Upper lobe of left lung (tissue), 6 donors: ENCODE results near the gene MICALL1. TPM values are rescaled to one million over a fixed set of nuclear protein-coding genes. Genes with fewer than 3 reads are reported as not detected.

ENCODE experiments used
- ATAC-seq, 2 donors: fragments of 200-7000 bp; cut with Tn5 transposase; one replicate each; pipeline ENCODE4 v1.9.1; 2022; ENCODE audit warnings: mild to moderate bottlenecking in 2 of 2, moderate library complexity in 2 of 2; ENCODE audit not compliant: low FRiP score in 2 of 2
- DNase-seq, 2 donors: peaks; one replicate each; pipeline ENCODE4 v3.0.0-alpha.2; 2019 to 2020
- H3K27ac ChIP-seq, 4 donors: fragments of 200-600 bp; sonication (generic); one replicate each; pipeline ENCODE4 v1.5.1; 2016 to 2019
- H3K27me3 ChIP-seq, 4 donors: fragments of 200-600 bp; sonication (generic); one replicate each; pipeline ENCODE4 v1.5.1; 2017 to 2019
- H3K36me3 ChIP-seq, 4 donors: fragments of 200-600 bp; sonication (generic); one replicate each; pipeline ENCODE4 v1.5.1; 2016 to 2019
- H3K4me1 ChIP-seq, 4 donors: fragments of 200-600 bp; sonication (generic); one replicate each; pipeline ENCODE4 v1.5.1; 2018 to 2019
- H3K4me3 ChIP-seq, 4 donors: fragments of 200-600 bp; sonication (generic); one replicate each; pipeline ENCODE4 v1.5.1; 2017 to 2019; ENCODE audit warnings: mild to moderate bottlenecking in 2 of 4, moderate library complexity in 1 of 4
- H3K9me3 ChIP-seq, 4 donors: fragments of 200-600 bp; sonication (generic); one replicate each; pipeline ENCODE4 v1.5.1; 2018 to 2019
- CTCF ChIP-seq, 6 experiments: fragments of 450-650 bp in 4 of 6; fragments of 200-600 bp in 2 of 6; sonication (generic) in 2 of 6; IDR thresholded peaks; one replicate each; pipeline ENCODE4 v1.5.1; 2016 to 2019; ENCODE audit warnings: antibody characterized with exemption in 6 of 6
- EP300 ChIP-seq, 4 donors: sonication (generic); formaldehyde crosslinking; IDR thresholded peaks; one replicate each; pipeline ENCODE4 v1.5.1; 2017; ENCODE audit warnings: antibody characterized with exemption in 4 of 4, control low read depth in 2 of 4
- POLR2A ChIP-seq, 4 donors: fragments of 450-650 bp; IDR thresholded peaks; one replicate each; pipeline ENCODE4 v1.5.1; 2016 to 2017; ENCODE audit warnings: antibody characterized with exemption in 4 of 4, mild to moderate bottlenecking in 2 of 4
- POLR2AphosphoS5 ChIP-seq, 2 donors: sonication (generic); formaldehyde crosslinking; IDR thresholded peaks; one replicate each; pipeline ENCODE4 v1.5.1; 2017; ENCODE audit warnings: antibody characterized with exemption in 2 of 2
- WGBS, 2 donors: methylation state at CpG; one replicate each; pipeline ENCODE4 v1.1.5; 2017 to 2018; 5-methylcytosine and 5-hydroxymethylcytosine counted together
- total RNA-seq, 6 donors: library from RNA; depleted of rRNA in 4 of 6; stranded (reverse); fragments of >200 nt in 4 of 6; gene quantifications; one replicate each; pipeline versions ENCODE4 v1.1.0 to v1.2.1, GENCODE V29; 2016 to 2021
- donor health status: DM: no; HTN: no; CAD: no; lungs with moderate emphysema.
- donor health status: DM: no; HTN: yes; CAD: no; lungs with severe emphysema.

MICALL1 gene
- total RNA-seq, 6 donors from 2014 or later = 24.3 to 47.1 (median 37.3) TPM

GRCh38 chr22:37976547-37976946 lies 70.5 kb downstream of the MICALL1 start:
- WGBS, 2 donors = 86 to 90% methylated on average over 4 of the region's 4 CpGs
- H3K9me3 ChIP-seq = no peaks in the 10 kb centered on the region
- no peak for ATAC-seq
- no peaks in the 10 kb centered on the region for H3K27me3 ChIP-seq
- no peak overlapping the region for H3K27ac ChIP-seq
- no peaks in the 10 kb centered on the region for H3K4me1 ChIP-seq
- H3K4me3 ChIP-seq = no peak overlapping the region
- no peak for DNase-seq
- TF ChIP-seq POLR2AphosphoS5 (IDR thresholded peaks at IDR 0.05) = no peak
- TF ChIP-seq POLR2A (IDR thresholded peaks at IDR 0.05) = no peak
- no peak for TF ChIP-seq CTCF (IDR thresholded peaks at IDR 0.05)
- no peak for TF ChIP-seq EP300 (IDR thresholded peaks at IDR 0.05)
- H3K36me3 ChIP-seq = peaks cover 0 to 11% (median 3%) of the 10 kb centered on the region in 4 donors

- WGBS, 2 donors = 73 to 90% methylated on average over 7 to 8 of the region's 8 CpGs
- DNase-seq (no peak), ATAC-seq (no peak)
- Histone ChIP-seq H3K4me1 (no peaks in the 10 kb centered on the region), H3K9me3 (no peaks in the 10 kb centered on the region), H3K27me3 (no peaks in the 10 kb centered on the region), H3K27ac (no peak overlapping the region), H3K36me3 (peaks cover 0 to 3% (median 1%) of the 10 kb centered on the region in 4 donors), H3K4me3 (no peak overlapping the region)
- TF ChIP-seq EP300 (IDR thresholded peaks at IDR 0.05) = no peak
- no peak for TF ChIP-seq CTCF (IDR thresholded peaks at IDR 0.05)
- no peak for TF ChIP-seq POLR2A (IDR thresholded peaks at IDR 0.05)
- TF ChIP-seq POLR2AphosphoS5 (IDR thresholded peaks at IDR 0.05) = no peak
These were observed 73.7 kb downstream of the MICALL1 start for GRCh38 chr22:37979782-37980181.

- no peaks in the 10 kb centered on the region for H3K27me3 ChIP-seq
- TF ChIP-seq POLR2AphosphoS5 (IDR thresholded peaks at IDR 0.05) (no peak), CTCF (IDR thresholded peaks at IDR 0.05) (no peak), EP300 (IDR thresholded peaks at IDR 0.05) (no peak)
- no peaks in the 10 kb centered on the region for H3K9me3 ChIP-seq
- peaks cover 0 to 4% (median 3%) of the 10 kb centered on the region in 4 donors for H3K36me3 ChIP-seq
- no peak overlapping the region for H3K4me3 ChIP-seq
- H3K27ac ChIP-seq = no peak overlapping the region
- DNase-seq (peak in 1 of 2 donors; percentile 60), ATAC-seq (no peak)
- no peaks in the 10 kb centered on the region for H3K4me1 ChIP-seq
- 97 to 98% methylated on average over 5 to 6 of the region's 6 CpGs for WGBS, 2 donors
These were observed 75.3 kb downstream of the MICALL1 start for GRCh38 chr22:37981282-37982011.

- DNase-seq = no peak
- no peak for ATAC-seq
- H3K9me3 ChIP-seq = no peaks in the 10 kb centered on the region
- 75 to 92% methylated on average over 5 to 8 of the region's 8 CpGs for WGBS, 2 donors
- no peak overlapping the region for H3K4me3 ChIP-seq
- no peaks in the 10 kb centered on the region for H3K27me3 ChIP-seq
- no peaks in the 10 kb centered on the region for H3K4me1 ChIP-seq
- no peak for TF ChIP-seq POLR2AphosphoS5 (IDR thresholded peaks at IDR 0.05)
- no peak for TF ChIP-seq POLR2A (IDR thresholded peaks at IDR 0.05)
- TF ChIP-seq CTCF (IDR thresholded peaks at IDR 0.05) = no peak
- no peak for TF ChIP-seq EP300 (IDR thresholded peaks at IDR 0.05)
- H3K27ac ChIP-seq = no peak overlapping the region
- peaks cover 0 to 4% (median 3%) of the 10 kb centered on the region in 4 donors for H3K36me3 ChIP-seq
These were observed 76.2 kb downstream of the MICALL1 start for GRCh38 chr22:37982151-37982785.
